Measurements from ENCODE around the gene NLRP2B.

GRCh38 chrX:57675320-57675719 is 4.7 kb downstream of the NLRP2B start:
- no peak for TF ChIP-seq CTCF (IDR thresholded peaks at IDR 0.05)
- TF ChIP-seq EP300 (IDR thresholded peaks at IDR 0.05), result no peak
- TF ChIP-seq POLR2A (IDR thresholded peaks at IDR 0.05; ENCODE audit: low read depth), result no peak
